PC-9 (cell line): ENCODE results near the gene PLPPR1. TPM values are rescaled to one million over a fixed set of nuclear protein-coding genes. Genes with fewer than 3 reads are reported as not detected.

Experiments
- BruUV-seq: library from RNA; stranded (reverse); fragments of 400-500 nt; replicated peaks from 2 replicates; lab custom pipeline; 2021; lab: Mats Ljungman, UMichigan
- CTCF ChIA-PET: fragments of 300-600 bp; sonication (Branson Sonifier 250); formaldehyde crosslinking; loops from one replicate; lab custom pipeline; 2022; ENCODE audit warnings: antibody characterized with exemption; lab: Charles Lee
- POLR2A ChIA-PET: fragments of 300-600 bp; sonication (Branson Sonifier 250); formaldehyde crosslinking; loops from one replicate; lab custom pipeline; 2022; ENCODE audit warnings: antibody characterized with exemption; ENCODE audit not compliant: unreplicated experiment; lab: Charles Lee
- DNase-seq, 2 experiments: peaks; one replicate each; pipeline versions ENCODE4 v3.0.0 to v3.0.0-alpha.2; 2015 to 2022; ENCODE audit warnings: mixed read lengths in 1 of 2
- H2AFZ ChIP-seq: fragments of 200-600 bp; sonication (generic); 2 replicates; pipeline ENCODE4 v1.8.1; 2017; ENCODE audit warnings: antibody characterized with exemption
- H3F3A ChIP-seq: fragments of 200-600 bp; sonication (generic); 2 replicates; pipeline ENCODE4 v1.8.1; 2017; ENCODE audit warnings: antibody characterized with exemption, mild to moderate bottlenecking, low read depth; ENCODE audit not compliant: insufficient read depth
- H3K27ac ChIP-seq: fragments of 200-600 bp; sonication (generic); 2 replicates; pipeline ENCODE4 v1.6.1; 2016; ENCODE audit warnings: mixed run types
- H3K27me3 ChIP-seq: fragments of 200-600 bp; sonication (generic); 2 replicates; pipeline ENCODE4 v1.6.1; 2016; ENCODE audit warnings: low read depth, mixed run types; ENCODE audit not compliant: insufficient read depth
- H3K36me3 ChIP-seq: fragments of 200-600 bp; sonication (generic); 2 replicates; pipeline ENCODE4 v1.6.1; 2016; ENCODE audit warnings: low read depth, mixed run types
- H3K4me1 ChIP-seq: fragments of 200-600 bp; sonication (generic); replicated peaks from 2 replicates; pipeline ENCODE4 v1.6.1; 2016; ENCODE audit warnings: mixed run types; ENCODE audit not compliant: insufficient read depth
- H3K4me2 ChIP-seq: fragments of 200-600 bp; sonication (generic); 2 replicates; pipeline ENCODE4 v1.6.1; 2017; ENCODE audit warnings: mixed run types
- H3K4me3 ChIP-seq: fragments of 200-600 bp; sonication (generic); 2 replicates; pipeline ENCODE4 v1.6.1; 2016; ENCODE audit warnings: mixed run types
- H3K79me2 ChIP-seq: fragments of 200-600 bp; sonication (generic); 2 replicates; pipeline ENCODE4 v1.6.1; 2017; ENCODE audit warnings: low read depth, mixed run types
- H3K9me2 ChIP-seq: fragments of 200-600 bp; sonication (generic); 2 replicates; pipeline ENCODE4 v1.8.1; 2017; ENCODE audit warnings: mild to moderate bottlenecking; ENCODE audit not compliant: insufficient read depth
- H3K9me3 ChIP-seq: fragments of 200-600 bp; sonication (generic); 2 replicates; pipeline ENCODE4 v1.8.1; 2016; ENCODE audit warnings: low read depth; ENCODE audit not compliant: insufficient read depth
- H4K20me1 ChIP-seq: fragments of 200-600 bp; sonication (generic); 2 replicates; pipeline ENCODE4 v1.8.1; 2017; ENCODE audit not compliant: insufficient read depth
- CTCF ChIP-seq: fragments of 200-600 bp; sonication (generic); conservative IDR thresholded peaks from 2 replicates; pipeline ENCODE4 v1.6.1; 2017; ENCODE audit warnings: mixed run types, antibody characterized with exemption, mild to moderate bottlenecking, moderate library complexity
- EZH2 ChIP-seq: fragments of 200-600 bp; sonication (generic); IDR thresholded peaks from 2 replicates; pipeline ENCODE4 v1.8.0; 2017; ENCODE audit warnings: antibody characterized with exemption, low read depth
- intact Hi-C: fragments of 100-400 bp; cut with micrococcal nuclease; formaldehyde crosslinking; loops from one replicate; pipeline ENCODE4 v1.10.0; 2022; ENCODE audit not compliant: unreplicated experiment
- total RNA-seq: library from RNA; stranded (reverse); gene quantifications from 2 replicates; pipeline ENCODE4 v1.2.3, GENCODE V29; 2021

PLPPR1 gene
- total RNA-seq, 1 experiment from 2014 or later = not detected

GRCh38 chr9:101220341-101220740 lies 191.8 kb downstream of the PLPPR1 start:
- intact Hi-C loops = no loop called here
- no TSS peak for BruUV-seq
- H2AFZ ChIP-seq = no peak overlapping the region
- no peak overlapping the region for H3K4me3 ChIP-seq
- H3K9me2 ChIP-seq = no peaks in the 10 kb centered on the region
- H3K9me3 ChIP-seq = no peaks in the 10 kb centered on the region
- H3K27ac ChIP-seq = no peak overlapping the region
- no peaks in the 10 kb centered on the region for H4K20me1 ChIP-seq
- ChIA-PET CTCF (no interaction called here), POLR2A (no interaction called here)
- DNase-seq = no peak
- H3K4me2 ChIP-seq = no peak overlapping the region
- no peaks in the 10 kb centered on the region for H3K79me2 ChIP-seq
- TF ChIP-seq EZH2 = no peak
- no peak for TF ChIP-seq CTCF
- no peaks in the 10 kb centered on the region for H3K27me3 ChIP-seq
- no peaks in the 10 kb centered on the region for H3K4me1 ChIP-seq
- H3K36me3 ChIP-seq = no peaks in the 10 kb centered on the region
- no peaks in the 10 kb centered on the region for H3F3A ChIP-seq

GRCh38 chr9:101225271-101225670 lies 196.7 kb downstream of the PLPPR1 start:
- intact Hi-C loops = no loop called here

GRCh38 chr9:101226161-101226560 lies 197.6 kb downstream of the PLPPR1 start:
- Histone ChIP-seq H3K9me2 (no peaks in the 10 kb centered on the region), H4K20me1 (no peaks in the 10 kb centered on the region), H3F3A (no peaks in the 10 kb centered on the region), H3K9me3 (no peaks in the 10 kb centered on the region), H3K79me2 (no peaks in the 10 kb centered on the region), H3K27ac (no peak overlapping the region), H3K4me2 (no peak overlapping the region), H3K27me3 (no peaks in the 10 kb centered on the region), H3K4me1 (no peaks in the 10 kb centered on the region), H3K4me3 (no peak overlapping the region), H3K36me3 (no peaks in the 10 kb centered on the region), H2AFZ (no peak overlapping the region)
- POLR2A ChIA-PET = no interaction called here
- no TSS peak for BruUV-seq
- intact Hi-C loops = no loop called here
- CTCF ChIA-PET = no interaction called here
- TF ChIP-seq CTCF = no peak
- TF ChIP-seq EZH2 = no peak
- DNase-seq = no peak

More at GRCh38 chr9:101225271-101225670, 196.7 kb downstream of the PLPPR1 start:
- Histone ChIP-seq H3K4me2 (no peak overlapping the region), H3K79me2 (no peaks in the 10 kb centered on the region), H2AFZ (no peak overlapping the region), H3K27ac (no peak overlapping the region), H3K4me3 (no peak overlapping the region), H3K4me1 (no peaks in the 10 kb centered on the region), H3K9me3 (no peaks in the 10 kb centered on the region), H3K9me2 (no peaks in the 10 kb centered on the region), H3K36me3 (no peaks in the 10 kb centered on the region), H4K20me1 (no peaks in the 10 kb centered on the region), H3K27me3 (no peaks in the 10 kb centered on the region), H3F3A (no peaks in the 10 kb centered on the region)
- no TSS peak for BruUV-seq
- ChIA-PET POLR2A (no interaction called here), CTCF (no interaction called here)
- TF ChIP-seq CTCF (no peak), EZH2 (no peak)
- no peak for DNase-seq
